SU-DHL-6 (cell line): ENCODE data around the gene ESM1.

Experiments
- H2AFZ ChIP-seq: fragments of 200-600 bp; sonication (generic); 2 replicates; pipeline ENCODE4 v1.6.1; 2014; ENCODE audit warnings: low read depth, mild to moderate bottlenecking, moderate library complexity, mixed read lengths, antibody characterized with exemption, low read length; ENCODE audit not compliant: severe bottlenecking
- H3F3A ChIP-seq: fragments of 200-600 bp; shearing (Covaris generic); 2 replicates; pipeline ENCODE4 v1.6.0; 2016; ENCODE audit warnings: antibody characterized with exemption, mild to moderate bottlenecking; ENCODE audit not compliant: insufficient read depth
- H3K27ac ChIP-seq: fragments of 200-600 bp; sonication (generic); 2 replicates; pipeline ENCODE4 v1.5.1; 2016; ENCODE audit warnings: low read depth, mild to moderate bottlenecking, low read length, moderate library complexity, mixed read lengths
- H3K27me3 ChIP-seq: fragments of 200-600 bp; sonication (generic), shearing (Covaris generic); 2 replicates; pipeline ENCODE4 v1.6.0; 2014; ENCODE audit warnings: mild to moderate bottlenecking, low read length
- H3K36me3 ChIP-seq: fragments of 200-600 bp; sonication (generic); 2 replicates; pipeline ENCODE4 v1.6.1; 2014; ENCODE audit warnings: mild to moderate bottlenecking, low read length, mixed read lengths
- H3K4me2 ChIP-seq: fragments of 300-600, 200-600 bp; shearing (Covaris generic), sonication (generic); 2 replicates; pipeline ENCODE4 v1.6.0; 2014; ENCODE audit warnings: low read length, low read depth, mild to moderate bottlenecking; ENCODE audit not compliant: poor library complexity, severe bottlenecking
- H3K4me3 ChIP-seq: fragments of 200-600 bp; sonication (generic); 2 replicates; pipeline ENCODE4 v1.5.1; 2014; ENCODE audit warnings: antibody characterized with exemption, low read length, mild to moderate bottlenecking, mixed read lengths; ENCODE audit not compliant: insufficient read depth, poor library complexity, severe bottlenecking
- H3K79me2 ChIP-seq: fragments of 200-600 bp; sonication (generic); 2 replicates; pipeline ENCODE4 v1.6.1; 2014; ENCODE audit warnings: mild to moderate bottlenecking, low read length, moderate library complexity; ENCODE audit not compliant: insufficient read depth
- H3K9ac ChIP-seq: fragments of 200-600 bp; sonication (generic); 2 replicates; pipeline ENCODE4 v1.7.0; 2014; ENCODE audit warnings: mild to moderate bottlenecking, low read length
- H3K9me2 ChIP-seq: fragments of 200-600 bp; sonication (generic); replicated peaks from 2 replicates; pipeline ENCODE4 v1.6.1; 2014; ENCODE audit warnings: low read length; ENCODE audit not compliant: insufficient read depth
- H3K9me3 ChIP-seq: fragments of 200-600 bp; sonication (generic); 2 replicates; pipeline ENCODE4 v1.6.1; 2014; ENCODE audit warnings: low read length, mixed read lengths; ENCODE audit not compliant: insufficient read depth
- H4K20me1 ChIP-seq: fragments of 200-600 bp; sonication (generic); 2 replicates; pipeline ENCODE4 v1.6.1; 2014; ENCODE audit warnings: low read depth, mild to moderate bottlenecking, antibody characterized with exemption, low read length, moderate library complexity, mixed read lengths
- EZH2phosphoT487 ChIP-seq: fragments of 200-600 bp; sonication (generic), shearing (Covaris generic); conservative IDR thresholded peaks from 2 replicates; pipeline ENCODE4 v1.6.1; 2018; ENCODE audit warnings: mild to moderate bottlenecking, antibody characterized with exemption, low read length, moderate library complexity, mixed read lengths
- TF ChIP-seq, protein P1 (sequence below): fragments of 200-600 bp; sonication (generic); IDR thresholded peaks from one replicate; pipeline ENCODE4 v1.5.1; 2017; ENCODE audit warnings: antibody characterized with exemption, mild to moderate bottlenecking, low read length, moderate library complexity; ENCODE audit not compliant: insufficient read depth, poor library complexity, severe bottlenecking

ESM1 gene

DNA sequence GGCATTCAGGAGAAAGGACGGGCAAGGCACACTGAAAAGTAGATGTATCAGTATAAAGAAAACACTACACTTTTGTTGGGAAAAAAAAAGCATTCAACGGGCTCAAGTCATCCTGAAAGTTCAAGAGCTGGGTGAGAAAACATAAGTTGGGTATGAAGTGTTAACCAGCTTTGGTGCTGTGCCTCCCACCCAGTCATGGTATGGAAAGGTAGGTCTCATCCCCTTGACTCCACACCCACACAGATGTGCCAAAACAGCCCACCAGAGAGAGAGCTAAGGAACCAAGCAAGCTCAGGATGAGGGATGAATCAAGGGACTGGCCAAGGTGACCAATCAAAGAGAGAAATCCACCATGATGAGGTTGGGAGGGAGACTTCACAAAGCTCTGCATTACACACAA is 54.7 kb downstream of the ESM1 start:
- no peak for TF ChIP-seq EZH2phosphoT487
- TF ChIP-seq, protein P1, sequence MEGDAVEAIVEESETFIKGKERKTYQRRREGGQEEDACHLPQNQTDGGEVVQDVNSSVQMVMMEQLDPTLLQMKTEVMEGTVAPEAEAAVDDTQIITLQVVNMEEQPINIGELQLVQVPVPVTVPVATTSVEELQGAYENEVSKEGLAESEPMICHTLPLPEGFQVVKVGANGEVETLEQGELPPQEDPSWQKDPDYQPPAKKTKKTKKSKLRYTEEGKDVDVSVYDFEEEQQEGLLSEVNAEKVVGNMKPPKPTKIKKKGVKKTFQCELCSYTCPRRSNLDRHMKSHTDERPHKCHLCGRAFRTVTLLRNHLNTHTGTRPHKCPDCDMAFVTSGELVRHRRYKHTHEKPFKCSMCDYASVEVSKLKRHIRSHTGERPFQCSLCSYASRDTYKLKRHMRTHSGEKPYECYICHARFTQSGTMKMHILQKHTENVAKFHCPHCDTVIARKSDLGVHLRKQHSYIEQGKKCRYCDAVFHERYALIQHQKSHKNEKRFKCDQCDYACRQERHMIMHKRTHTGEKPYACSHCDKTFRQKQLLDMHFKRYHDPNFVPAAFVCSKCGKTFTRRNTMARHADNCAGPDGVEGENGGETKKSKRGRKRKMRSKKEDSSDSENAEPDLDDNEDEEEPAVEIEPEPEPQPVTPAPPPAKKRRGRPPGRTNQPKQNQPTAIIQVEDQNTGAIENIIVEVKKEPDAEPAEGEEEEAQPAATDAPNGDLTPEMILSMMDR: no peak
- no peaks in the 10 kb centered on the region for H3K9me3 ChIP-seq
- H3K27ac ChIP-seq: no peak overlapping the region

More for the DNA sequence above, 54.7 kb downstream of the ESM1 start:
- Histone ChIP-seq H3K27me3 (no peaks in the 10 kb centered on the region), H3K4me3 (no peak overlapping the region), H3K4me2 (no peak overlapping the region), H2AFZ (no peak overlapping the region), H3K36me3 (no peaks in the 10 kb centered on the region), H3K79me2 (no peaks in the 10 kb centered on the region), H3K9ac (no peak overlapping the region), H3F3A (no peaks in the 10 kb centered on the region), H3K9me2 (no peaks in the 10 kb centered on the region), H4K20me1 (no peaks in the 10 kb centered on the region)
